Hepatocyte (in vitro differentiated cells): ENCODE measurements around the gene CCL3.

Source experiments
- EZH2 ChIP-seq: fragments of 200-600 bp; sonication (generic); IDR thresholded peaks from 2 replicates; pipeline ENCODE4 v1.6.1; 2016; ENCODE audit warnings: antibody characterized with exemption, mild to moderate bottlenecking, borderline replicate concordance
- TF ChIP-seq, protein P1 (sequence below): fragments of 200-600 bp; sonication (generic); IDR thresholded peaks from 2 replicates; pipeline ENCODE4 v1.5.1; 2016; ENCODE audit warnings: antibody characterized with exemption, mild to moderate bottlenecking; ENCODE audit not compliant: poor library complexity

DNA sequence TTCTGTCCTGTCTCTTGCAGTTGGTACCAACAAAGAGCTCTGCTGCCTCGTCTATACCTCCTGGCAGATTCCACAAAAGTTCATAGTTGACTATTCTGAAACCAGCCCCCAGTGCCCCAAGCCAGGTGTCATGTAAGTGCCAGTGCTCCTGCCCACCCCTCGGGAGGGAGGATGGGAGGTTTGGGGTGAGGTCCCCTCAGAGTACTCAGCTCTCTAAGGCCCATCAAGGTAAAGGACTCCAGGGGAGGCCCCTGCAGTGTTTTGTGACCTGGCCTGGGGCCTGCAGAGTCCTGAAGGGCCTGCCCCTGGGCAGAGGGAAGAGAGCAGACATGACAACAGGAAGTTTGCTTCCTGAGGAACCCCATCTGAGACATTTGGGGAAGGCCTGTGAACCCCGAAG is 19.5 kb downstream of the CCL3 start:
- no peak for TF ChIP-seq EZH2
- TF ChIP-seq, protein P1, sequence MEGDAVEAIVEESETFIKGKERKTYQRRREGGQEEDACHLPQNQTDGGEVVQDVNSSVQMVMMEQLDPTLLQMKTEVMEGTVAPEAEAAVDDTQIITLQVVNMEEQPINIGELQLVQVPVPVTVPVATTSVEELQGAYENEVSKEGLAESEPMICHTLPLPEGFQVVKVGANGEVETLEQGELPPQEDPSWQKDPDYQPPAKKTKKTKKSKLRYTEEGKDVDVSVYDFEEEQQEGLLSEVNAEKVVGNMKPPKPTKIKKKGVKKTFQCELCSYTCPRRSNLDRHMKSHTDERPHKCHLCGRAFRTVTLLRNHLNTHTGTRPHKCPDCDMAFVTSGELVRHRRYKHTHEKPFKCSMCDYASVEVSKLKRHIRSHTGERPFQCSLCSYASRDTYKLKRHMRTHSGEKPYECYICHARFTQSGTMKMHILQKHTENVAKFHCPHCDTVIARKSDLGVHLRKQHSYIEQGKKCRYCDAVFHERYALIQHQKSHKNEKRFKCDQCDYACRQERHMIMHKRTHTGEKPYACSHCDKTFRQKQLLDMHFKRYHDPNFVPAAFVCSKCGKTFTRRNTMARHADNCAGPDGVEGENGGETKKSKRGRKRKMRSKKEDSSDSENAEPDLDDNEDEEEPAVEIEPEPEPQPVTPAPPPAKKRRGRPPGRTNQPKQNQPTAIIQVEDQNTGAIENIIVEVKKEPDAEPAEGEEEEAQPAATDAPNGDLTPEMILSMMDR: no peak
